Measurements from ENCODE around the gene CDO1. TPM values are rescaled to one million over a fixed set of nuclear protein-coding genes. Genes with fewer than 3 reads are reported as not detected.
"Not testable (repeated sequence)": the region's sequence is repeated elsewhere in the genome, so short reads cannot be mapped to it uniquely, and the experiment has no call there.

CDO1 gene
- total RNA-seq, 1 experiment from 2014 or later: 13.2 TPM

- no peak for ATAC-seq
- Mint-ChIP-seq H3K27me3 (ENCODE audit: low read depth) (peaks cover 26% of the 10 kb centered on the region), H3K9me3 (no peaks in the 10 kb centered on the region), H3K4me1 (peaks cover 34% of the 10 kb centered on the region), H3K4me3 (no peak overlapping the region), H3K36me3 (peaks cover 13% of the 10 kb centered on the region), H3K27ac (no peak overlapping the region)
- DNase-seq (ENCODE audit: low spot score): no peak
- CTCF ChIA-PET: no interaction called here
- POLR2A ChIA-PET: no interaction called here
- TF ChIP-seq NFYB (CRISPR knock-in tag; conservative IDR thresholded peaks at IDR 0.05; ENCODE audit: low read depth) (no peak), AR (CRISPR knock-in tag; IDR thresholded peaks at IDR 0.05) (no peak), ZNF232 (CRISPR knock-in tag; IDR thresholded peaks at IDR 0.05) (no peak), RORB (CRISPR knock-in tag; IDR thresholded peaks at IDR 0.05) (no peak), GABPB1 (CRISPR knock-in tag; IDR thresholded peaks at IDR 0.05) (no peak), IRF2 (CRISPR knock-in tag; IDR thresholded peaks at IDR 0.05; ENCODE audit: borderline replicate concordance, low read depth) (no peak), TEAD4 (CRISPR knock-in tag; IDR thresholded peaks at IDR 0.05) (no peak), ERG (CRISPR knock-in tag; IDR thresholded peaks at IDR 0.05) (no peak), NFE2L1 (CRISPR knock-in tag; IDR thresholded peaks at IDR 0.05) (no peak)
Observed at GRCh38 chr5:115811406-115811805, 5.1 kb downstream of the CDO1 start.

DNA sequence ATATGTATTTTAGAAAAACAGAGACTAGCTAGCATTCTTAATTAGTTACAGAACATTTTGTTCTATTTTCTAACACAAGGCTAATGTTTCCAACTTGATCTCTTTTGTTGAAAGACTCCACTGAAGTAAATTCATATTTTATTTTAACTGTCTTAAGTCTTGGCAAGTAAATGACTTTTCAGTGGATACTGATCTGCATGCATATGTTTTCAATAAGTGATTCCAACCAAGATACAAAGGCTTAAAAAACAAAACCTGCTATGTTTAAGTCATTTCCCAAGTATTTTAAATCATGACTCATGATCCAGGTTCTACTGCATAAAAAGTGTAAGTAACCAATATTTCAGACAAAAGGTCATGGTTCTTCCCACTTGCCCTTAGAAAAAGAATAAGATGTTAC, 5.7 kb downstream of the CDO1 start:
- ChIA-PET CTCF (no interaction called here), POLR2A (no interaction called here)
- DNase-seq (ENCODE audit: low spot score): no peak
- TF ChIP-seq E2F5 (CRISPR knock-in tag; IDR thresholded peaks at IDR 0.05) (no peak), CREM (CRISPR knock-in tag; IDR thresholded peaks at IDR 0.05) (no peak), ETV6 (CRISPR knock-in tag; IDR thresholded peaks at IDR 0.05) (no peak), FOXK1 (CRISPR knock-in tag; IDR thresholded peaks at IDR 0.05) (no peak)
- TF ChIP-seq, protein P1, sequence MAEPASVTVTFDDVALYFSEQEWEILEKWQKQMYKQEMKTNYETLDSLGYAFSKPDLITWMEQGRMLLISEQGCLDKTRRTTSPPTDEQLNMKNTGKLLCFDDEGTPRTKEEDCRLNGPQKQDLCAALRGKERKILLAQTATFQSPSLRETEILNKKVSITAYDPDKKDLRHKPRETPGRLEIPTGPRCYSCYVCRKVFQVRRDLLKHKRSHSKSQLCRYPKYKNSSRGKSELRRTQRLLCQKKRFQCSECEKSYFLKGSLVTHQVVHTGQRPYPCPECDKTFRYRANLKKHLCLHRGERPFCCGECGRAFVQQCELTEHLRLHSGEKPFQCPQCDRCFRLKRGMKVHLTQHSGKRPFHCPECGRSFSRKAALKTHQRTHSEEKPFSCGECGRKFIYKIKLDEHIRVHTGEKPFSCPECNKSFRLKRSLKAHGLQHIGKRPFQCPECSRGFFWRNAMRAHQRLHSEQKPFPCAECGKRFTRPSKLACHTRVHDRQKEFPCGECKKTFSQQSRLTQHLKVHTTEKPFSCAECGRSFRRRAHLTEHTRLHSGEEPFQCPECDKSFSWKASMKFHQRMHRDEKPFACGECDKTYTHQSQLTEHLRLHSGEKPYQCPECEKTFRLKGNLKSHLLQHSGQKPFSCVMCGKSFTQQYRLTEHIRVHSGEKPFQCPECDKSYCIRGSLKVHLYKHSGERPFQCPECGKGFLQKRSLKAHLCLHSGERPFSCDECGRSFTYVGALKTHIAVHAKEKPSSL (CRISPR knock-in tag; conservative IDR thresholded peaks at IDR 0.05): no peak
- no peak for ATAC-seq
- H3K36me3 Mint-ChIP-seq: peaks cover 13% of the 10 kb centered on the region
- H3K9me3 Mint-ChIP-seq: no peaks in the 10 kb centered on the region
- H3K27me3 Mint-ChIP-seq (ENCODE audit: low read depth): peaks cover 22% of the 10 kb centered on the region
- no peak overlapping the region for H3K4me3 Mint-ChIP-seq
- H3K4me1 Mint-ChIP-seq: peaks cover 37% of the 10 kb centered on the region
- no peak overlapping the region for H3K27ac Mint-ChIP-seq

DNA sequence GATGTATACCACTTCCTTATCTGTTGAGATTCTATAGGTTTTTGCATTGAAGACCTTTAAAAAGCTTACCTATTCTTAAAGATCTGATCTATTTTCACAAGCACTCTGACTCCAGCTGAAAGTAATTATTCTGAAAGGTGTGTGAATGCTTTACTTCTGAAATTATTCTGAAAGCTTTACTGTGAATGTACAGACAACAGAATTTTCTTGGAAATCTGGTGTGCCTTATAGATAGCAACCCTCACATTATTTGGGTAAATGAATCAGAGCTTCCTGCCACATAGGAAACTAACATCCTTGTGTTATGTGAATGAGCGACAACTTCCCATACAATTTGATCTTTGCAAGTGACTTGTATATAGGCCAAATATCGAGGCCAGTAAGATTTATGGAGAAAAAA, 6.5 kb downstream of the CDO1 start:
- TF ChIP-seq FOXJ3 (CRISPR knock-in tag; IDR thresholded peaks at IDR 0.05; ENCODE audit: borderline replicate concordance) (no peak), IRF2 (CRISPR knock-in tag; IDR thresholded peaks at IDR 0.05; ENCODE audit: borderline replicate concordance, low read depth) (no peak)
- POLR2A ChIA-PET: no interaction called here
- Mint-ChIP-seq H3K27me3 (ENCODE audit: low read depth) (peaks cover 14% of the 10 kb centered on the region), H3K9me3 (no peaks in the 10 kb centered on the region), H3K4me1 (peaks cover 31% of the 10 kb centered on the region), H3K36me3 (peaks cover 15% of the 10 kb centered on the region), H3K27ac (no peak overlapping the region), H3K4me3 (no peak overlapping the region)
- ATAC-seq (no peak), DNase-seq (ENCODE audit: low spot score) (no peak)
- CTCF ChIA-PET: no interaction called here

GRCh38 chr5:115808066-115808465, 8.4 kb downstream of the CDO1 start:
- H3K27me3 Mint-ChIP-seq (ENCODE audit: low read depth); ATAC-seq; H3K9me3 Mint-ChIP-seq; POLR2A ChIA-PET; H3K27ac Mint-ChIP-seq; DNase-seq (ENCODE audit: low spot score); H3K4me3 Mint-ChIP-seq: not testable (repeated sequence)
- H3K4me1 Mint-ChIP-seq: peaks cover 16% of the 10 kb centered on the region
- peaks cover 23% of the 10 kb centered on the region for H3K36me3 Mint-ChIP-seq
- CTCF ChIA-PET: interaction anchor here (0.6 to 1.4 kb wide), 2 partner anchors 20 to 245 kb away, joined by 3 read pairs; no protein-coding TSS in a partner anchor

All from WTC11 (cell line).